HEK293T (cell line): ENCODE data around the gene KIAA0930.

Source experiments
- BHLHE40 ChIP-seq: fragments of 450-650 bp; IDR thresholded peaks from 2 replicates; pipeline ENCODE4 v1.6.1; 2016; ENCODE audit warnings: mild to moderate bottlenecking, moderate library complexity, borderline replicate concordance
- CTBP1 ChIP-seq: fragments of 450-650 bp; IDR thresholded peaks from 2 replicates; pipeline ENCODE4 v1.6.1; 2016; ENCODE audit warnings: borderline replicate concordance
- ELF4 ChIP-seq: fragments of 450-650 bp; IDR thresholded peaks from 2 replicates; pipeline ENCODE4 v1.6.1; 2017; ENCODE audit warnings: antibody characterized with exemption
- FOXA1 ChIP-seq: fragments of 450-650 bp; IDR thresholded peaks from 2 replicates; pipeline ENCODE4 v1.6.1; 2016; ENCODE audit warnings: mild to moderate bottlenecking
- L3MBTL2 ChIP-seq: fragments of 450-650 bp; conservative IDR thresholded peaks from 2 replicates; pipeline ENCODE4 v1.6.1; 2016; ENCODE audit warnings: mild to moderate bottlenecking
- SP1 ChIP-seq: fragments of 450-650 bp; IDR thresholded peaks from 2 replicates; pipeline ENCODE4 v1.6.1; 2017
- SUZ12 ChIP-seq: fragments of 450-650 bp; IDR thresholded peaks from 2 replicates; pipeline ENCODE4 v1.6.1; 2016; ENCODE audit warnings: mild to moderate bottlenecking
- ZNF384 ChIP-seq: fragments of 450-650 bp; IDR thresholded peaks from 2 replicates; pipeline ENCODE4 v1.6.1; 2016

DNA sequence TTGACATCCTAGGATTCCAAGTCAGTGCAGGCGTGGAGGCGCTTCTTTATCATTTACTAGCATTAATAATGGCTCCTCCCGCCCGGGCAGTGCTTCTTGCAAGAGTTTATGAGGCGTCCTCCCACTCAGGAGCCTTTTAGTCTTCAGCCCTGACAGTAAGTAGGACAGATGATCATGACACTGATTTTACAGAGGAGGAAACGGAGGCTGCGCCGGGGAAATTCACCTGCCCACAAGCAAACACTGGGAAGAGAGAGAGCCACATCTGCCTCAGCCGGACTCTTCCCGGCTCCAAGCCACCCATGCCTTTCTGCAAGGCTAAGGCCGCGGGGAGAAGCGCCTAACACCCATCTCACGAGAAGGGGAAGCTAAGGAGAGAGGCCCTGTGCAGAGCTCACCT, 35.9 kb downstream of the KIAA0930 start:
- no peak for TF ChIP-seq ZNF384
- TF ChIP-seq BHLHE40: no peak
- no peak for TF ChIP-seq L3MBTL2
- TF ChIP-seq SUZ12: no peak
- TF ChIP-seq SP1: no peak
- TF ChIP-seq FOXA1: no peak
- TF ChIP-seq CTBP1: no peak
- no peak for TF ChIP-seq ELF4
